Measurements from ENCODE around the gene SHC1.
A peak's percentile ranks its signal among the peaks of the same experiment; 100 is the strongest.
"Not testable (repeated sequence)": the region's sequence is repeated elsewhere in the genome, so short reads cannot be mapped to it uniquely, and the experiment has no call there.

SHC1 gene

DNA sequence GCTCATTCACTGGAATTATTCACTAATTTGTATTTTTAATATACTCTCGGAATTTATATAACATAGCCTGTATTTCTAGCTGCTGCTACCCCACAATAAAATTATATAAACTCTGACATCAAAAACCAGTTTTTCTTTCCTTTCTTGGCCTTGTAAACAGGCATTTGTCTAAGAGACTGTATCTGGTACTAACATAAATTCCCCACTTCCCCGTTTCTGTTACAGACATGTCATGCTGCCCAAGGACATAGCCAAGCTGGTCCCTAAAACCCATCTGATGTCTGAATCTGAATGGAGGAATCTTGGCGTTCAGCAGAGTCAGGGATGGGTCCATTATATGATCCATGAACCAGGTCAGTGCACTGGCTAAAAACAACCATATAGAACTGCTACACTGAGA is 7.2 kb upstream of the SHC1 start:
- not testable (repeated sequence) for H3K27ac ChIP-seq (ENCODE audit: low read length, poor library complexity, severe bottlenecking); H3K4me3 ChIP-seq (ENCODE audit: insufficient read depth in 1 of 2, low read depth in 1 of 2, low read length in 2 of 2); H2AK5ac ChIP-seq (ENCODE audit: low read length, severe bottlenecking); H4K91ac ChIP-seq (ENCODE audit: low read length); H3K9me3 ChIP-seq (ENCODE audit: control insufficient read depth, low read length); DNase-seq; H3K4me2 ChIP-seq (ENCODE audit: low read length, poor library complexity, severe bottlenecking); H2BK5ac ChIP-seq (ENCODE audit: low read depth, low read length, poor library complexity, severe bottlenecking); H2BK15ac ChIP-seq (ENCODE audit: low read depth, poor library complexity, severe bottlenecking); H2BK12ac ChIP-seq (ENCODE audit: low read length in 2 of 2); H3K27me3 ChIP-seq (ENCODE audit: control insufficient read depth in 1 of 2, insufficient read depth in 1 of 2, low read length in 2 of 2); H4K8ac ChIP-seq (ENCODE audit: low read length); H2BK120ac ChIP-seq (ENCODE audit: low read depth, low read length); H3K4me1 ChIP-seq (ENCODE audit: control insufficient read depth, insufficient read depth, low read depth, low read length); H3K23ac ChIP-seq (ENCODE audit: low read length in 2 of 2); H3K18ac ChIP-seq (ENCODE audit: low read depth in 1 of 2, low read length in 2 of 2); H3K4ac ChIP-seq (ENCODE audit: low read depth in 1 of 2, low read length in 2 of 2); H3K14ac ChIP-seq (ENCODE audit: low read length in 2 of 2); H2AFZ ChIP-seq (ENCODE audit: low read depth, low read length)
- peaks cover 12% of the 10 kb centered on the region for H3K79me1 ChIP-seq (replicated peaks; ENCODE audit: low read length, poor library complexity, severe bottlenecking)
- H3K36me3 ChIP-seq (ENCODE audit: control insufficient read depth in 1 of 2, insufficient read depth in 2 of 2, low read depth in 1 of 2, low read length in 2 of 2), result peaks cover 0 to 15% of the 10 kb centered on the region in 2 experiments
- peak overlapping the region; percentile 27 for H3K9ac ChIP-seq (ENCODE audit: low read length)
- 97% methylated on average over 3 of the region's 3 CpGs for WGBS

DNA sequence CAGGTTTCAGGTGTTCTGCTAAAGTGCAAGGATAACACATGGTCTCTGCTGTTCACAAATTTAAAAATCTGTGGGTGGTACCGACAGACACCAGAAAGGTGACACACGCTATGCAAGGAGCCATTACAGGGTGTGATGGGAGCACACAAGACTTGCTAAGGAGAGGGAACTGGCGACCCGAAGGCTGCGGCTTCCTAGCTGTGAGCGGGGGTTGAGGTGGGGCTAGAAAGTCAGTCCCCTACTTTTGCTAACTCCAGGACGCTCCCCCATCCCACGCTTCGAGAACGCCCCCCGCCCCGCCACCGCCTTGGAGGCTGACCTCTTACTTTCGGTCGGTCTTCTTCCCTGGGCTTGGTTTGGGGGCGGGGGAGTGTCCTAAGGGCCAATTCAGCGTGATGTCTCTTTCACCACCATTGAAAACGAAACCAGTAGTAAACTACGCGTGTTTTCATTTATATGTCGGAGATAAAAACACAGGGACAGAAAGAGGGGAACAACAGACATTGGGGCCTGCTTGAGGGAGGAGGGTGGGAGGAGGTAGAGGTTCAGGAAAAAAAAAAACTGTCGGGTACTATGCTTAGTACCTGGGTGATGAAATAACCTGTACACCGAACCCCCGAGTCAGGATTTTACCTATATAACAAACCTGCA is 5.0 kb upstream of the SHC1 start:
- no peaks in the 10 kb centered on the region for H3K27me3 ChIP-seq (ENCODE audit: control insufficient read depth in 1 of 2, insufficient read depth in 1 of 2, low read length in 2 of 2)
- H3K4ac ChIP-seq (ENCODE audit: low read depth in 1 of 2, low read length in 2 of 2), result peak overlapping the region; percentile 3 to 67
- H2BK15ac ChIP-seq (ENCODE audit: low read depth, poor library complexity, severe bottlenecking), result peak overlapping the region; percentile 92
- H3K14ac ChIP-seq (ENCODE audit: low read length in 2 of 2), result peak overlapping the region in 1 of 2 experiments; percentile 0
- H2BK12ac ChIP-seq (ENCODE audit: low read length in 2 of 2), result no peak overlapping the region
- peaks cover 5% of the 10 kb centered on the region for H3K79me1 ChIP-seq (replicated peaks; ENCODE audit: low read length, poor library complexity, severe bottlenecking)
- DNase-seq, result peak; percentile 90
- no peak overlapping the region for H2AK5ac ChIP-seq (ENCODE audit: low read length, severe bottlenecking)
- H3K23ac ChIP-seq (ENCODE audit: low read length in 2 of 2), result peak overlapping the region in 1 of 2 experiments; percentile 8
- H3K9me3 ChIP-seq (ENCODE audit: control insufficient read depth, low read length), result no peaks in the 10 kb centered on the region
- H3K9ac ChIP-seq (ENCODE audit: low read length), result peak overlapping the region; percentile 98
- peaks cover 9% of the 10 kb centered on the region for H3K4me1 ChIP-seq (ENCODE audit: control insufficient read depth, insufficient read depth, low read depth, low read length)
- H2AFZ ChIP-seq (ENCODE audit: low read depth, low read length), result no peak overlapping the region
- peak overlapping the region; percentile 5 to 73 for H3K18ac ChIP-seq (ENCODE audit: low read depth in 1 of 2, low read length in 2 of 2)
- H3K36me3 ChIP-seq (ENCODE audit: control insufficient read depth in 1 of 2, insufficient read depth in 2 of 2, low read depth in 1 of 2, low read length in 2 of 2), result peaks cover 0 to 15% of the 10 kb centered on the region in 2 experiments
- peak overlapping the region; percentile 7 for H3K4me2 ChIP-seq (ENCODE audit: low read length, poor library complexity, severe bottlenecking)
- H2BK5ac ChIP-seq (ENCODE audit: low read depth, low read length, poor library complexity, severe bottlenecking), result peak overlapping the region; percentile 1
- H3K4me3 ChIP-seq (ENCODE audit: insufficient read depth in 1 of 2, low read depth in 1 of 2, low read length in 2 of 2), result peak overlapping the region; percentile 52 to 85
- peak overlapping the region; percentile 54 for H4K8ac ChIP-seq (ENCODE audit: low read length)
- 0% methylated on average over 11 of the region's 24 CpGs for WGBS
- H4K91ac ChIP-seq (ENCODE audit: low read length), result peak overlapping the region; percentile 30
- peak overlapping the region; percentile 78 for H3K27ac ChIP-seq (ENCODE audit: low read length, poor library complexity, severe bottlenecking)
- peak overlapping the region; percentile 50 for H2BK120ac ChIP-seq (ENCODE audit: low read depth, low read length)

DNA sequence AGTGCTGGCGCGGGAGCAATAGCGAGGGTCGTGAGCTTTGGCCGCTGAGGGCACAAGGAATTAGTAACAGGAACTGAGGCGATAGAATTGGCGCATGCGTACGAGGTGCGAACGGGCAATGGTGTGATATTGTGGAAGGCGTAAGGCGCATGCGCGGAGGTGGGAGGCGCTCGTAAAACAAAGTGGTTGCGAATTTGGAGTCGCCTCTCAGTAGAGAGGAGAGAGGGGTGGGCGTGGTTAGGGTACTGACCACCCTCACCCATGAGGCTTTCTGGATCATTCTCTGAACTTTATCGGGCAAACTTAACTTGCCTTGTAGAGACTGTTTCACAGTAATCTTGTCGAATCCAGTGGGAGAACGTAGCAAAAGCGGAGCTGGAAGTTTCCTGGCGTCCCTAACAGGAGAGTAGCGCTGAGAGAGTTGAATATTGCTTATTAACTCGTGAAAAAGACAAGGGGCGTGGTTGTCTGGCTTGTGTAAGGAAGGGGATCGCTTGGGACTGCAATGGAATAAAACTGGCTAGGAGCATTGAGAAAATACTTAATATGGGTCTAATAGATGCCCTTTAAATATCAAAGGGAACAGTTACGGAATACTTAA is 4.4 kb upstream of the SHC1 start:
- Histone ChIP-seq H3K18ac (ENCODE audit: low read depth in 1 of 2, low read length in 2 of 2) (peak overlapping the region; percentile 80 to 89), H3K4me2 (ENCODE audit: low read length, poor library complexity, severe bottlenecking) (peak overlapping the region; percentile 7), H2BK12ac (ENCODE audit: low read length in 2 of 2) (no peak overlapping the region), H3K27me3 (ENCODE audit: control insufficient read depth in 1 of 2, insufficient read depth in 1 of 2, low read length in 2 of 2) (no peaks in the 10 kb centered on the region), H3K4me3 (ENCODE audit: insufficient read depth in 1 of 2, low read depth in 1 of 2, low read length in 2 of 2) (peak overlapping the region; percentile 66 to 85), H2AFZ (ENCODE audit: low read depth, low read length) (peak overlapping the region; percentile 56), H3K4ac (ENCODE audit: low read depth in 1 of 2, low read length in 2 of 2) (peak overlapping the region; percentile 3 to 89), H4K91ac (ENCODE audit: low read length) (peak overlapping the region; percentile 30), H3K23ac (ENCODE audit: low read length in 2 of 2) (peak overlapping the region in 1 of 2 experiments; percentile 8), H2BK15ac (ENCODE audit: low read depth, poor library complexity, severe bottlenecking) (no peak overlapping the region), H3K14ac (ENCODE audit: low read length in 2 of 2) (no peak overlapping the region), H2AK5ac (ENCODE audit: low read length, severe bottlenecking) (peak overlapping the region; percentile 83), H4K8ac (ENCODE audit: low read length) (no peak overlapping the region), H2BK5ac (ENCODE audit: low read depth, low read length, poor library complexity, severe bottlenecking) (peak overlapping the region; percentile 1), H3K4me1 (ENCODE audit: control insufficient read depth, insufficient read depth, low read depth, low read length) (peaks cover 9% of the 10 kb centered on the region), H3K36me3 (ENCODE audit: control insufficient read depth in 1 of 2, insufficient read depth in 2 of 2, low read depth in 1 of 2, low read length in 2 of 2) (peaks cover 0 to 15% of the 10 kb centered on the region in 2 experiments), H3K9me3 (ENCODE audit: control insufficient read depth, low read length) (no peaks in the 10 kb centered on the region), H3K9ac (ENCODE audit: low read length) (peak overlapping the region; percentile 98), H2BK120ac (ENCODE audit: low read depth, low read length) (peak overlapping the region; percentile 50), H3K27ac (ENCODE audit: low read length, poor library complexity, severe bottlenecking) (peak overlapping the region; percentile 78), H3K79me1 (replicated peaks; ENCODE audit: low read length, poor library complexity, severe bottlenecking) (peaks cover 2% of the 10 kb centered on the region)
- peak; percentile 97 for DNase-seq
- WGBS, result under 1% methylated on average over 30 of the region's 30 CpGs

DNA sequence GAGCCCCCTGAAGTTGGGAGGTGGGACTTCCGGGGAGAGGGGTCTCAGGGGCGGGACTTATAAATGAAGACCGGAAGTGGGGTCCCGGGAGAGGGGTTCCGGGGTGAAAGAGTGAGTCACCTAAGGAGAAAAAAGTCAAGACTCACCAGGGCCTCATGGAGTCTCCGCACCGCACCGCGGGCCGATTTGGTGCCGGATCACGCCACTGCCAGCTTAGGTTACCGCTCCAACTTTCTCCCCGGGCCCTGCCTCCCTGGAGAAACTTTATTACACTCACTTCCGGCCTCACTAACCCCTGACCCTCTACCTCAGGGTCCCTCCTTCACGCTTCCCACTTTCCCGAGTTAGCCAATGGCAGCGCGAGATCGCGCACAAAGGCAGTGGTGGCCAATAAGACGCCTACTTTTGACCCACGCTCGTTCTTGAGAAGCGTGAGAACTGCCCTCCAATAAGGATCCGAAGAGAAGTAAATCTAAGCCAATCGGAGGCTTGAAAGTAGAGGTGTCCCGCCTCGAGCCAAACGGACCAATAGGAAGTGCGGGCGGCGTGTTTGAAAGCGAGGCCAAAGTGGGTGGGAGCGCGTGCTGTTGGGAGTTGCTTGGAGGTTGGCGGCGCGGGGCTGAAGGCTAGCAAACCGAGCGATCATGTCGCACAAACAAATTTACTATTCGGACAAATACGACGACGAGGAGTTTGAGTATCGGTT is 3.7 kb upstream of the SHC1 start, which contains the start of gene CKS1B:
Gene CKS1B, plus strand, starts transcription at position 580 of the 706 bp plus-strand sequence. Its CDS starts 65 bp downstream, at position 645.
- Histone ChIP-seq H2BK120ac (ENCODE audit: low read depth, low read length) (peak within 1 kb of the TSS; percentile 87), H3K9ac (ENCODE audit: low read length) (peak within 1 kb of the TSS; percentile 98)

More for the DNA sequence above, 3.7 kb upstream of the SHC1 start, which contains the start of gene CKS1B:
- H3K18ac ChIP-seq (ENCODE audit: low read depth in 1 of 2, low read length in 2 of 2), result peak within 1 kb of the TSS; percentile 90 to 96
- H3K4me2 ChIP-seq (ENCODE audit: low read length, poor library complexity, severe bottlenecking), result peak within 1 kb of the TSS; percentile 86
- H4K91ac ChIP-seq (ENCODE audit: low read length), result peak within 1 kb of the TSS; percentile 96
- H2BK12ac ChIP-seq (ENCODE audit: low read length in 2 of 2), result peak within 1 kb of the TSS in 1 of 2 experiments; percentile 27
- peak within 1 kb of the TSS in 1 of 2 experiments; percentile 8 for H3K23ac ChIP-seq (ENCODE audit: low read length in 2 of 2)
- peak within 1 kb of the TSS; percentile 76 to 85 for H3K4me3 ChIP-seq (ENCODE audit: insufficient read depth in 1 of 2, low read depth in 1 of 2, low read length in 2 of 2)
- H2AFZ ChIP-seq (ENCODE audit: low read depth, low read length), result peak within 1 kb of the TSS; percentile 56
- peaks cover 0 to 10% of the 10 kb centered on the region in 2 experiments for H3K36me3 ChIP-seq (ENCODE audit: control insufficient read depth in 1 of 2, insufficient read depth in 2 of 2, low read depth in 1 of 2, low read length in 2 of 2)
- peak within 1 kb of the TSS; percentile 95 for H2AK5ac ChIP-seq (ENCODE audit: low read length, severe bottlenecking)
- peak within 1 kb of the TSS in 1 of 2 experiments; percentile 23 for H3K14ac ChIP-seq (ENCODE audit: low read length in 2 of 2)
- H3K27ac ChIP-seq (ENCODE audit: low read length, poor library complexity, severe bottlenecking), result peak within 1 kb of the TSS; percentile 100
- H2BK15ac ChIP-seq (ENCODE audit: low read depth, poor library complexity, severe bottlenecking), result peak within 1 kb of the TSS; percentile 100
- no peaks in the 10 kb centered on the region for H3K79me1 ChIP-seq (replicated peaks; ENCODE audit: low read length, poor library complexity, severe bottlenecking)
- no peaks in the 10 kb centered on the region for H3K9me3 ChIP-seq (ENCODE audit: control insufficient read depth, low read length)
- H2BK5ac ChIP-seq (ENCODE audit: low read depth, low read length, poor library complexity, severe bottlenecking), result peak within 1 kb of the TSS; percentile 95
- under 1% methylated on average over 46 of the region's 47 CpGs for WGBS
- H3K4ac ChIP-seq (ENCODE audit: low read depth in 1 of 2, low read length in 2 of 2), result peak within 1 kb of the TSS; percentile 83 to 89
- H4K8ac ChIP-seq (ENCODE audit: low read length), result peak within 1 kb of the TSS; percentile 98
- H3K27me3 ChIP-seq (ENCODE audit: control insufficient read depth in 1 of 2, insufficient read depth in 1 of 2, low read length in 2 of 2), result no peaks in the 10 kb centered on the region
- DNase-seq, result peak; percentile 100
- H3K4me1 ChIP-seq (ENCODE audit: control insufficient read depth, insufficient read depth, low read depth, low read length), result peaks cover 9% of the 10 kb centered on the region

Data from mesenchymal stem cell (in vitro differentiated cells and primary cell).